Measurements from ENCODE around the gene ZSWIM6. TPM values are rescaled to one million over a fixed set of nuclear protein-coding genes. Genes with fewer than 3 reads are reported as not detected.

ZSWIM6 gene
- total RNA-seq, 2 donors from 2014 or later = 10.6 to 18.8 TPM

- no peaks in the 10 kb centered on the region for H3K9me3 ChIP-seq
- no peaks in the 10 kb centered on the region for H3K27me3 ChIP-seq (replicated peaks; ENCODE audit: insufficient read depth)
- no peak for ATAC-seq (ENCODE audit: insufficient number of reproducible peaks, low FRiP score, low read depth)
- no peak for TF ChIP-seq CTCF (IDR thresholded peaks at IDR 0.05)
- DNase-seq (ENCODE audit: low spot score) = no peak
- peak overlapping the region in 1 of 2 donors; percentile 96 for H3K27ac ChIP-seq
- H3K4me1 ChIP-seq (ENCODE audit: control insufficient read depth in 1 of 2, low read depth in 2 of 2) = peaks cover 8 to 21% of the 10 kb centered on the region in 2 donors
- H3K4me3 ChIP-seq = no peak overlapping the region
- H3K36me3 ChIP-seq = no peaks in the 10 kb centered on the region
Observed at GRCh38 chr5:61328791-61329549, 3.1 kb upstream of the ZSWIM6 start.

DNA sequence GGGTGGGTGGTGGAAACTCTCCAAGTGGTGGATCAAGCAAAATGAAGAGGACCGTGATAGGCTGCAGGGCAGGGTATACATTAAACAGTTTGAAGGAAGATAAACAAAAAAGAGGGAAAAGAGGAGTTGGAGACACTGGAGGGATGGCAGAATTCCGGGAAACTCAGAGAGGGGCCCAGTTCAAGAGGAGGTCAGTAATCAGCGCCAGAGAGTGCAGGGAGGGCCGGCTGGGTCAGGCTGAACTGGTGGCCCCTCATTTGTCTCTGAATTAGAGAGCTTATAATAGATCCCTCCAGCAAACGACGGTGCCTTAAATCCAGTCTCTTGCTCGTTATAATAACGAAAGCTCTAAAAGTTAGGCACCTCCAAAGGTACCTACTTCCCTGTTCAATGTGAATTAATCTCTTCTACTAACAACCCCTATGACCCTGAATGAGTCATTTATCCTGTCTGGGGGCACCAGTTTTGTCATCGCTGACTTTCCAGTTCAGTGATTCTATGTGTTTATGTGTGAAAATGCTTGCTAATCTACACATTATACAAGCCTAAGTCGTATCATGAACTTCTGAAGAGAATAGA is 2.4 kb upstream of the ZSWIM6 start:
- Histone ChIP-seq H3K4me3 (peak overlapping the region; percentile 98), H3K27ac (peak overlapping the region; percentile 95 to 96), H3K27me3 (replicated peaks; ENCODE audit: insufficient read depth) (no peaks in the 10 kb centered on the region), H3K36me3 (no peaks in the 10 kb centered on the region), H3K4me1 (ENCODE audit: control insufficient read depth in 1 of 2, low read depth in 2 of 2) (peaks cover 8 to 28% of the 10 kb centered on the region in 2 donors), H3K9me3 (no peaks in the 10 kb centered on the region)
- DNase-seq (ENCODE audit: low spot score) = no peak
- no peak for TF ChIP-seq CTCF (IDR thresholded peaks at IDR 0.05)
- no peak for ATAC-seq (ENCODE audit: insufficient number of reproducible peaks, low FRiP score, low read depth)

DNA sequence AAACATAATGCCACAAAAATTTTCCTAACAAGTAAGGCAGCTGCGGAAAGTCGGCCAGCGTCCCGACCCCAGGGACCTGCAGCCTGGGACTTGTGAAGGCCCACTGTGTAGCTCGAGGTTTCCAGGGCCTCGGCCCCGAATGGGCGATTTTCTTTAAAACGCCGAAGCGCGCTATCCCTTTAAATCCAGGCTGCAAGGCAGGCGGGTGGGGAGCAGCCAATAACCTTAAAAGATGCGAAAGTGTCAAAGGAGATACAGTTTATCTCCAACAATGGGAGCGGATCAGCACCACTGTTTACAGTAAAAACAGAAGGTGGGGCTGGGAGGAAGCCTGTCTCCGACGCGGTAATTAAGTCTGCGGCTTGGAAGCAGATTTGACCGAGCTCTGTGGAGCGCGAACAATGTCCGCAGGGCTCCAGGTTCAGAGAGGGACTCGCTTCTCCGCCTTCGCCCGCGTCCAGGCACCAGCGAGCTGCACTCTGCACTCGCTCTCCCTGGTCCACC is 1.7 kb upstream of the ZSWIM6 start:
- Histone ChIP-seq H3K27ac (peak overlapping the region; percentile 95 to 96), H3K36me3 (no peaks in the 10 kb centered on the region), H3K27me3 (replicated peaks; ENCODE audit: insufficient read depth) (no peaks in the 10 kb centered on the region), H3K4me1 (ENCODE audit: control insufficient read depth in 1 of 2, low read depth in 2 of 2) (peaks cover 10 to 35% of the 10 kb centered on the region in 2 donors), H3K9me3 (no peaks in the 10 kb centered on the region), H3K4me3 (peak overlapping the region; percentile 98)
- TF ChIP-seq CTCF (IDR thresholded peaks at IDR 0.05) = no peak
- ATAC-seq (ENCODE audit: insufficient number of reproducible peaks, low FRiP score, low read depth) (no peak), DNase-seq (ENCODE audit: low spot score) (no peak)

GRCh38 chr5:61330845-61331406 is 1.1 kb upstream of the ZSWIM6 start:
- ATAC-seq (ENCODE audit: insufficient number of reproducible peaks, low FRiP score, low read depth) (peak; percentile 4), DNase-seq (ENCODE audit: low spot score) (no peak)
- Histone ChIP-seq H3K27ac (peak overlapping the region; percentile 95 to 96), H3K27me3 (replicated peaks; ENCODE audit: insufficient read depth) (no peaks in the 10 kb centered on the region), H3K9me3 (no peaks in the 10 kb centered on the region), H3K36me3 (no peaks in the 10 kb centered on the region), H3K4me1 (ENCODE audit: control insufficient read depth in 1 of 2, low read depth in 2 of 2) (peaks cover 10 to 41% of the 10 kb centered on the region in 2 donors), H3K4me3 (peak overlapping the region; percentile 98)
- TF ChIP-seq CTCF (IDR thresholded peaks at IDR 0.05) = peak; percentile 50

DNA sequence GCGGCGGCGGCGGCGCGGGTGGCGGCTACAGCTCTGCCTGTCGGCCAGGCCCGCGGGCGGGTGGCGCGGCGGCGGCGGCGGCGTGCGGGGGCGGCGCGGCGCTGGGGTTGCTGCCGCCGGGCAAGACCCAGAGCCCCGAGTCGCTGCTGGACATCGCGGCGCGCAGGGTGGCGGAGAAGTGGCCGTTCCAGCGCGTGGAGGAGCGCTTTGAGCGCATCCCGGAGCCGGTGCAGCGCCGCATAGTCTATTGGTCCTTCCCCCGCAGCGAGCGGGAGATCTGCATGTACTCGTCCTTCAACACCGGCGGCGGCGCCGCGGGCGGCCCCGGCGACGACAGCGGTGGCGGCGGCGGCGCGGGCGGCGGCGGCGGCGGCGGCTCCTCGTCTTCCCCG is 296 bp downstream of the ZSWIM6 start:
- TF ChIP-seq CTCF (IDR thresholded peaks at IDR 0.05) = no peak
- peaks cover 10 to 42% of the 10 kb centered on the region in 2 donors for H3K4me1 ChIP-seq (ENCODE audit: control insufficient read depth in 1 of 2, low read depth in 2 of 2)
- DNase-seq (ENCODE audit: low spot score) = no peak
- peak overlapping the region; percentile 61 for H3K4me3 ChIP-seq
- H3K36me3 ChIP-seq = no peaks in the 10 kb centered on the region
- peak; percentile 2 for ATAC-seq (ENCODE audit: insufficient number of reproducible peaks, low FRiP score, low read depth)
- no peaks in the 10 kb centered on the region for H3K9me3 ChIP-seq
- peak overlapping the region; percentile 42 to 67 for H3K27ac ChIP-seq
- no peaks in the 10 kb centered on the region for H3K27me3 ChIP-seq (replicated peaks; ENCODE audit: insufficient read depth)

Measured in thoracic aorta (tissue), 2 donors.